ENCODE measurements around the gene KIAA0232. TPM values are rescaled to one million over a fixed set of nuclear protein-coding genes. Genes with fewer than 3 reads are reported as not detected.
"Not testable (repeated sequence)": the region's sequence is repeated elsewhere in the genome, so short reads cannot be mapped to it uniquely, and the experiment has no call there.

The KIAA0232 gene
- polyA plus RNA-seq, 6 donors from 2014 or later = 5.8 to 14.6 (median 8.3) TPM; not detected in 1

- no peak overlapping the region for H3K4me3 Mint-ChIP-seq
Observed at GRCh38 chr4:6749340-6750171, 33.0 kb upstream of the KIAA0232 start.

GRCh38 chr4:6750286-6751221, 32.0 kb upstream of the KIAA0232 start:
- ATAC-seq (ENCODE audit: low read depth in 2 of 2) (no peak), DNase-seq (no peak)
- H3K9me3 Mint-ChIP-seq = no peaks in the 10 kb centered on the region
- H3K4me3 Mint-ChIP-seq = no peak overlapping the region
- H3K27me3 Mint-ChIP-seq = peaks cover 0 to 19% (median 0%) of the 10 kb centered on the region in 3 donors
- no peaks in the 10 kb centered on the region for H3K36me3 Mint-ChIP-seq
- H3K27ac Mint-ChIP-seq = peak overlapping the region in 1 of 6 donors; percentile 60
- H3K4me1 Mint-ChIP-seq = no peaks in the 10 kb centered on the region

More at GRCh38 chr4:6749340-6750171, 33.0 kb upstream of the KIAA0232 start:
- Mint-ChIP-seq H3K27me3 (peaks cover 0 to 26% (median 8%) of the 10 kb centered on the region in 3 donors), H3K36me3 (no peaks in the 10 kb centered on the region), H3K9me3 (peaks cover 0 to 2% (median 0%) of the 10 kb centered on the region in 7 donors), H3K27ac (no peak overlapping the region), H3K4me1 (no peaks in the 10 kb centered on the region)
- DNase-seq = no peak
- ATAC-seq (ENCODE audit: low read depth in 2 of 2) = no peak

GRCh38 chr4:6751611-6752485, 30.7 kb upstream of the KIAA0232 start:
- Mint-ChIP-seq H3K27ac (no peak overlapping the region), H3K4me1 (no peaks in the 10 kb centered on the region), H3K27me3 (peaks cover 0 to 14% (median 0%) of the 10 kb centered on the region in 3 donors), H3K9me3 (no peaks in the 10 kb centered on the region), H3K4me3 (no peak overlapping the region), H3K36me3 (no peaks in the 10 kb centered on the region)
- ATAC-seq (ENCODE audit: low read depth in 2 of 2) (no peak), DNase-seq (no peak)

- ATAC-seq (ENCODE audit: low read depth in 2 of 2) = no peak
- Mint-ChIP-seq H3K9me3 (no peaks in the 10 kb centered on the region), H3K27ac (no peak overlapping the region), H3K36me3 (no peaks in the 10 kb centered on the region), H3K4me1 (no peaks in the 10 kb centered on the region), H3K4me3 (no peak overlapping the region), H3K27me3 (peaks cover 0 to 8% (median 0%) of the 10 kb centered on the region in 3 donors)
- DNase-seq = no peak
Observed at GRCh38 chr4:6752486-6752829, 30.1 kb upstream of the KIAA0232 start.

- DNase-seq (no peak), ATAC-seq (ENCODE audit: low read depth in 2 of 2) (no peak)
- Mint-ChIP-seq H3K9me3 (no peaks in the 10 kb centered on the region), H3K36me3 (no peaks in the 10 kb centered on the region), H3K27me3 (peaks cover 0 to 7% (median 0%) of the 10 kb centered on the region in 3 donors), H3K4me3 (no peak overlapping the region), H3K4me1 (no peaks in the 10 kb centered on the region), H3K27ac (no peak overlapping the region)
Observed at GRCh38 chr4:6753103-6753560, 29.4 kb upstream of the KIAA0232 start.

DNA sequence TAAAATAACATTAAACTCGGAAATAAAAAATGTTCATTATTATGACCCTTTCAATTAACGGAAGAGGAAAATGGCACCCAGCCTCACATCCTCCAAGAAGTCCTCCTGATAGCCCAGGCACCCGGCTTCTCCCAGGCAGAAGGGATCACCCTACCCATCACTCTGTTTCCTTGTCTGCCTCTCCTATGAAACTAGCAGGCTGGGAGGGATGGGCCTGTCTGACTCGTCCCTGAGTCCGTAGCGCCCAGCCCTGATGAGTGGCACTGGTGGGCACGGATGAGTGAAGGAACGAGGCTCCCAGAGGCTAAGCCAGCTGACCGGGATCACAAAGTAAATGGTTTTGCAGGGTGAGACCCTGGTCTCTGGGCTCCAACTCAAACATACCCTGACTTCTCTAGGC, 28.6 kb upstream of the KIAA0232 start:
- no peak for DNase-seq
- Mint-ChIP-seq H3K36me3 (no peaks in the 10 kb centered on the region), H3K27ac (no peak overlapping the region), H3K9me3 (no peaks in the 10 kb centered on the region), H3K4me1 (no peaks in the 10 kb centered on the region), H3K4me3 (no peak overlapping the region), H3K27me3 (peaks cover 0 to 7% (median 0%) of the 10 kb centered on the region in 3 donors)
- ATAC-seq (ENCODE audit: low read depth in 2 of 2) = no peak

DNA sequence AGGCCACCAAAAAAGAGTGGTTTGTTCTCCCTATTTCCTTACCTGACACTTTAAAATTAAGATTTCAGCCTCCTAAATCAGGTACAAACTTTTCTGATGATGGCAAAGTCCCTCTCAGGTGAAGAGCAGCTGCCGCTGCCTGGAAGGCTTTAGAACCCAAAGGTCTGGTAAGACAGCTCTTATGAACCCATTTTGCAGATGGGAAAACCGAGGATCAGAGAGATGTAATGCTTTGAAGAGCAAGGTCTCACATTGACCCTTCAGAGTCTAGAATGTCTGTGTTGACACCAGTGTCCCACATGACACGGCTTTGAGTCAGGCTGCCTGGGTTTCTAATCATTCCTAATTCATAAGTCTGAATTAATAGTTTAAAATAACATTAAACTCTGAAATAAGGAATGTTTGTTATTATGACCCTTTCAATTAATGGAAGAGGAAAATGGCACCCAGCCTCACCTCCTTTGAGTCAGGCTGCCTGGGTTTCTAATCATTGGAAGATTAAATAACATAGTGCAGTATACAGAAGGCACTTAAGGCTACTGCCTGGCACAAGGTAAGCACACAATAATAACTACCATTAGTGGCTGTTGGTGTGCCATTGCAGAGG, 27.9 kb upstream of the KIAA0232 start:
- ATAC-seq (ENCODE audit: low read depth in 2 of 2) = no peak
- Mint-ChIP-seq H3K4me3 (no peak overlapping the region), H3K27me3 (peaks cover 0 to 4% (median 0%) of the 10 kb centered on the region in 3 donors), H3K4me1 (no peaks in the 10 kb centered on the region), H3K27ac (no peak overlapping the region), H3K36me3 (no peaks in the 10 kb centered on the region), H3K9me3 (no peaks in the 10 kb centered on the region)
- no peak for DNase-seq

DNA sequence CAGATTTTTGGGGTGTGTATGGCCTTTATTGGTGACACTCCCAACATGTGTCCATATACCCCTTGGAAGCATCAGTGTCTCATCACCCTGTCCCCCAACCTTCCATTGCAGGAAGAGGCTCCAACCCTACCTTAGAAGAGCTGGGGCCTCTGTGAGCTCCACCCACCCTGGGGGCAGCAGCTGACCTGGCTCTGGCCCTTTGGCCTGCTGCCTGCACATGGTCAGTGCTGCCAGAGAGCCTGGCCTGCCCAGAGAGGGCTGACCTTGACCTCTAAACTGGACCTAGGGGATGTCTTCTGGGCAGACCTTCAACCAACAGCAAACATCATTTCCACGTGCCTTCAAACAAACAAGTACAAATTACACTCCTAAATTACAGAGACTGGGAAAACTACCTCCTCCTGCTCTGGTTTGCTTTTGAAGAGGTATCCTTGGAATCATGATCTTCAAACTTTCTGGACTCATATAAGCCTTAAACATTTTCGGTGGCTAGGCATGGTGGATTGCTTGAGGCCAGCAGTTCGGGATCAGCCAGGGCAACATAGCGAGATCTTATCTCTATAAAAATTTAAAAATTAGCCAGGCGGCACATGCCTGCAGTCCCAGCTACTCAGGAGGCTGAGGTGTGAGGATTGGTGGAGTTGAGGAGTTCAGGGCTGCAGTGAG, 27.3 kb upstream of the KIAA0232 start:
- H3K27ac Mint-ChIP-seq = no peak overlapping the region
- ATAC-seq (ENCODE audit: low read depth in 2 of 2) = no peak

GRCh38 chr4:6756345-6756744, 26.2 kb upstream of the KIAA0232 start:
- H3K9me3 Mint-ChIP-seq; DNase-seq; H3K36me3 Mint-ChIP-seq; H3K4me3 Mint-ChIP-seq; H3K4me1 Mint-ChIP-seq; H3K27ac Mint-ChIP-seq; ATAC-seq (ENCODE audit: low read depth in 2 of 2): not testable (repeated sequence)
- peaks cover 5 to 13% (median 10%) of the 10 kb centered on the region in 3 donors for H3K27me3 Mint-ChIP-seq

More for the DNA sequence above, 27.3 kb upstream of the KIAA0232 start:
- no peaks in the 10 kb centered on the region for H3K9me3 Mint-ChIP-seq
- H3K4me1 Mint-ChIP-seq = no peaks in the 10 kb centered on the region
- peaks cover 0 to 2% (median 0%) of the 10 kb centered on the region in 3 donors for H3K27me3 Mint-ChIP-seq
- no peaks in the 10 kb centered on the region for H3K36me3 Mint-ChIP-seq
- H3K4me3 Mint-ChIP-seq = peak overlapping the region in 1 of 8 donors; percentile 5
- DNase-seq = no peak

GRCh38 chr4:6758728-6759127, 23.8 kb upstream of the KIAA0232 start:
- H3K4me1 Mint-ChIP-seq = no peaks in the 10 kb centered on the region
- no peaks in the 10 kb centered on the region for H3K9me3 Mint-ChIP-seq
- H3K4me3 Mint-ChIP-seq = no peak overlapping the region
- no peaks in the 10 kb centered on the region for H3K36me3 Mint-ChIP-seq
- DNase-seq (no peak), ATAC-seq (ENCODE audit: low read depth in 2 of 2) (no peak)
- H3K27ac Mint-ChIP-seq = no peak overlapping the region
- H3K27me3 Mint-ChIP-seq = peaks cover 10 to 23% (median 19%) of the 10 kb centered on the region in 3 donors

GRCh38 chr4:6760865-6761264, 21.7 kb upstream of the KIAA0232 start:
- no peak overlapping the region for H3K27ac Mint-ChIP-seq
- H3K9me3 Mint-ChIP-seq = no peaks in the 10 kb centered on the region
- no peaks in the 10 kb centered on the region for H3K36me3 Mint-ChIP-seq
- DNase-seq (no peak), ATAC-seq (ENCODE audit: low read depth in 2 of 2) (no peak)
- H3K4me1 Mint-ChIP-seq = no peaks in the 10 kb centered on the region
- no peak overlapping the region for H3K4me3 Mint-ChIP-seq
- peaks cover 10 to 35% (median 33%) of the 10 kb centered on the region in 3 donors for H3K27me3 Mint-ChIP-seq
